Neural cell (in vitro differentiated cells): ENCODE results near the gene CPZ.

Experiments used
- CTCF ChIP-seq: fragments of 450-650 bp; IDR thresholded peaks from 2 replicates; pipeline ENCODE4 v1.5.1; 2014; ENCODE audit warnings: antibody characterized with exemption, mild to moderate bottlenecking, moderate library complexity; ENCODE audit not compliant: poor library complexity, severe bottlenecking
- EP300 ChIP-seq: fragments of 450-650 bp; conservative IDR thresholded peaks from 2 replicates; pipeline ENCODE4 v1.6.1; 2014; ENCODE audit warnings: antibody characterized with exemption, mild to moderate bottlenecking, moderate library complexity; ENCODE audit not compliant: poor library complexity, severe bottlenecking
- EZH2 ChIP-seq: fragments of 200-600, 300-800 bp; shearing (Covaris generic), sonication (generic); IDR thresholded peaks from 2 replicates; pipeline ENCODE4 v1.6.1; 2014; ENCODE audit warnings: antibody characterized with exemption, low read length, borderline replicate concordance, mild to moderate bottlenecking; ENCODE audit not compliant: insufficient read depth, poor library complexity, severe bottlenecking
- MXI1 ChIP-seq: fragments of 450-650 bp; conservative IDR thresholded peaks from 2 replicates; pipeline ENCODE4 v1.6.1; 2014; ENCODE audit warnings: antibody characterized with exemption, mild to moderate bottlenecking; ENCODE audit not compliant: poor library complexity, severe bottlenecking
- POLR2AphosphoS5 ChIP-seq: IDR thresholded peaks from 2 replicates; pipeline ENCODE4 v1.6.1; 2012
- RAD21 ChIP-seq: fragments of 450-650 bp; conservative IDR thresholded peaks from 2 replicates; pipeline ENCODE4 v1.6.1; 2014; ENCODE audit warnings: antibody characterized with exemption, mild to moderate bottlenecking, moderate library complexity
- REST ChIP-seq: IDR thresholded peaks from 2 replicates; pipeline ENCODE4 v1.6.1; 2012; ENCODE audit warnings: borderline replicate concordance
- SMC3 ChIP-seq: fragments of 450-650 bp; conservative IDR thresholded peaks from 2 replicates; pipeline ENCODE4 v1.6.1; 2014; ENCODE audit warnings: antibody characterized with exemption, mild to moderate bottlenecking, moderate library complexity; ENCODE audit not compliant: poor library complexity
- TAF1 ChIP-seq: IDR thresholded peaks from 2 replicates; pipeline ENCODE4 v1.6.1; 2012; ENCODE audit warnings: low read depth

GRCh38 chr4:8542776-8543525 lies 49.6 kb upstream of the CPZ start:
- no peak for TF ChIP-seq EZH2
- TF ChIP-seq RAD21: no peak
- TF ChIP-seq CTCF: no peak
- no peak for TF ChIP-seq REST
- TF ChIP-seq EP300: no peak
- no peak for TF ChIP-seq POLR2AphosphoS5
- TF ChIP-seq TAF1: no peak
- no peak for TF ChIP-seq MXI1
- TF ChIP-seq SMC3: no peak
